GM18907 (cell line): ENCODE data around the gene OR7G3.

Experiments used
- ATAC-seq: cut with Tn5 transposase; IDR thresholded peaks from one replicate; pipeline ENCODE4 v1.9.1; 2021; ENCODE audit warnings: mild to moderate bottlenecking, moderate library complexity; ENCODE audit not compliant: unreplicated experiment

Gene OR7G3

GRCh38 chr19:9109959-9110358, 16.8 kb downstream of the OR7G3 start:
- ATAC-seq = no peak

GRCh38 chr19:9107375-9107774, 19.4 kb downstream of the OR7G3 start, which contains the start of gene OR7G2:
OR7G2 (minus strand) TSS chr19:9107475; CDS start chr19:9103243, 4,232 bp downstream.
- ATAC-seq = no peak

GRCh38 chr19:9086761-9087160, 40.0 kb downstream of the OR7G3 start, which contains the start of gene OR1M1:
OR1M1 (plus strand) TSS chr19:9087061; CDS start chr19:9093245, 6,184 bp downstream.
- no peak for ATAC-seq

GRCh38 chr19:9078651-9079050, 48.1 kb downstream of the OR7G3 start:
- ATAC-seq = no peak

GRCh38 chr19:9076901-9077300, 49.8 kb downstream of the OR7G3 start:
- no peak for ATAC-seq
